Liver (tissue), 9 donors: ENCODE measurements around the gene TARS2. TPM values are rescaled to one million over a fixed set of nuclear protein-coding genes. Genes with fewer than 3 reads are reported as not detected.

ENCODE experiments used
- DNase-seq: peaks from one replicate; pipeline ENCODE4 v3.0.0-alpha.2; 2017; ENCODE audit warnings: low spot score
- H3K27ac ChIP-seq, 2 donors: one replicate each; pipeline ENCODE4 v1.7.0; 2013; ENCODE audit warnings: inconsistent platforms in 2 of 2, low read length in 2 of 2, control low read depth in 1 of 2, low read depth in 1 of 2, mild to moderate bottlenecking in 1 of 2
- H3K27me3 ChIP-seq, 4 donors: one replicate each; pipeline versions ENCODE4 v1.6.1 to v1.7.0; 2013; ENCODE audit warnings: low read length in 3 of 4, inconsistent platforms in 1 of 4, mild to moderate bottlenecking in 1 of 4, moderate library complexity in 1 of 4; ENCODE audit not compliant: control insufficient read depth in 4 of 4, insufficient read depth in 4 of 4
- H3K36me3 ChIP-seq, 4 donors: one replicate each; pipeline versions ENCODE4 v1.6.1 to v1.7.0; 2013; ENCODE audit warnings: low read length in 3 of 4, mild to moderate bottlenecking in 3 of 4, low read depth in 1 of 4, moderate library complexity in 1 of 4; ENCODE audit not compliant: control insufficient read depth in 4 of 4, insufficient read depth in 3 of 4
- H3K4me1 ChIP-seq, 4 donors: one replicate each; pipeline versions ENCODE4 v1.6.1 to v1.7.0; 2013; ENCODE audit warnings: low read length in 3 of 4, mild to moderate bottlenecking in 3 of 4, moderate library complexity in 1 of 4; ENCODE audit not compliant: control insufficient read depth in 4 of 4, insufficient read depth in 4 of 4
- H3K4me3 ChIP-seq, 3 donors: one replicate each; pipeline versions ENCODE4 v1.6.1 to v1.7.0; 2013; ENCODE audit warnings: low read length in 3 of 3, control low read depth in 1 of 3, low read depth in 1 of 3, mild to moderate bottlenecking in 1 of 3
- H3K9ac ChIP-seq, 2 donors: one replicate each; pipeline ENCODE4 v1.7.0; 2013; ENCODE audit warnings: low read length in 2 of 2, mild to moderate bottlenecking in 2 of 2, moderate library complexity in 2 of 2, control low read depth in 1 of 2, low read depth in 1 of 2
- H3K9me3 ChIP-seq, 4 donors: one replicate each; pipeline versions ENCODE4 v1.6.1 to v1.7.0; 2013; ENCODE audit warnings: low read length in 3 of 4; ENCODE audit not compliant: control insufficient read depth in 4 of 4
- EGR1 ChIP-seq, 2 donors: IDR thresholded peaks; 2 replicates each; pipeline ENCODE4 v1.6.1; 2016 to 2018; ENCODE audit warnings: antibody characterized with exemption in 2 of 2, low read depth in 2 of 2
- GABPA ChIP-seq, 2 donors: IDR thresholded peaks in 1 of 2; conservative IDR thresholded peaks in 1 of 2; 2 replicates each; pipeline ENCODE4 v1.6.1; 2016; ENCODE audit warnings: antibody characterized with exemption in 2 of 2, mild to moderate bottlenecking in 1 of 2, moderate library complexity in 1 of 2
- NR2F2 ChIP-seq: IDR thresholded peaks from 2 replicates; pipeline ENCODE4 v1.6.1; 2016; ENCODE audit warnings: antibody characterized with exemption
- RAD21 ChIP-seq, 2 donors: IDR thresholded peaks; 2 replicates each; pipeline ENCODE4 v1.6.1; 2016; ENCODE audit warnings: antibody characterized with exemption in 2 of 2, mild to moderate bottlenecking in 2 of 2
- RXRA ChIP-seq, 2 donors: IDR thresholded peaks; 2 replicates each; pipeline ENCODE4 v1.6.1; 2017 to 2018; ENCODE audit warnings: antibody characterized with exemption in 2 of 2, mild to moderate bottlenecking in 1 of 2
- SP1 ChIP-seq: IDR thresholded peaks from 2 replicates; pipeline ENCODE4 v1.6.1; 2018; ENCODE audit warnings: antibody characterized with exemption, mild to moderate bottlenecking
- WGBS: extraction: QIAGEN DNeasy Blood & Tissue Kit; methylation state at CpG from one replicate; pipeline ENCODE4 v1.1.7; 2013; 5-methylcytosine and 5-hydroxymethylcytosine counted together
- polyA plus RNA-seq, 2 donors: library from polyadenylated mRNA; stranded (reverse) in 1 of 2; unstranded in 1 of 2; fragments of 200-250 nt in 1 of 2; fragments of >200 nt in 1 of 2; fragmentation: Nextera tagmentation in 1 of 2; extraction: Ambion mirVana in 1 of 2; gene quantifications; one replicate each; pipeline versions ENCODE4 v1.2.1 to v1.2.3, GENCODE V29; 2013 to 2015
- total RNA-seq, 2 donors: library from RNA; depleted of rRNA; stranded (reverse); fragments of >200 nt; gene quantifications; one replicate each; pipeline ENCODE4 v1.2.3, GENCODE V29; 2014
- TF ChIP-seq, protein P1 (sequence below): IDR thresholded peaks from 2 replicates; pipeline ENCODE4 v1.6.1; 2016; ENCODE audit warnings: antibody characterized with exemption, mild to moderate bottlenecking
- TF ChIP-seq, protein P2 (sequence below): IDR thresholded peaks from 2 replicates; pipeline ENCODE4 v1.6.1; 2016; ENCODE audit warnings: antibody characterized with exemption
- TF ChIP-seq, protein P3 (sequence below): fragments of 150-350 bp; IDR thresholded peaks from 2 replicates; pipeline ENCODE4 v1.5.1; 2017; ENCODE audit warnings: improper control_type of control experiment, low read depth, low read length; ENCODE audit not compliant: missing input control
- TF ChIP-seq, protein P4 (sequence below): IDR thresholded peaks from 2 replicates; pipeline ENCODE4 v1.6.1; 2016; ENCODE audit warnings: antibody characterized with exemption
- donor health status: healthy.
- donor health status: healthy.
- donor health status: healthy.
- donor health status: healthy.
- donor health status: healthy.

Gene TARS2
- total and polyA plus RNA-seq, 4 donors, result 10.9 to 20.8 (median 18.6) TPM

DNA sequence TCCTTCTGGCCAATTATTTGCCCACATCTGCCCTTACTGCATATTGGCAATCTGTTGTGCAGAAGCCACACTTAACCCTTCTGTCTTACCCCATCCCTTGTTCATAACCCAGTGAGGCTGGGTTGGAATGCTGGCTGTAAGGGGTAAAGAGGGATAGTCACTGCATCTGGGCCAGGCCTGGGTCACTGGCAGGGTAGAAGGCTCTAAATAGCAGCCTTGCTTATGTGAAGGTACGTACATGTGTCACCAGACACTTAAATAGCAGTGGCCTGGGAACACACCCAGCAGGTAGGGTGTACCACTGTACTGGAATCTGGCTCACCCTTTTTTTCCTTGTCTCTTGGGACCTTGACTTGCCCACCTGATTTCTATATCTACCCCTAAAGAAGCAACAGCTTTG, 9.9 kb upstream of the TARS2 start:
- no peak for DNase-seq
- Histone ChIP-seq H3K4me3 (no peak overlapping the region), H3K27me3 (no peaks in the 10 kb centered on the region), H3K9me3 (no peaks in the 10 kb centered on the region), H3K36me3 (peaks cover 0 to 3% (median 0%) of the 10 kb centered on the region in 4 donors), H3K9ac (no peak overlapping the region), H3K4me1 (peaks cover 15 to 42% (median 36%) of the 10 kb centered on the region in 4 donors), H3K27ac (no peak overlapping the region)
- WGBS, result 78% methylated on average over 1 of the region's 1 CpG
- TF ChIP-seq, protein P1, sequence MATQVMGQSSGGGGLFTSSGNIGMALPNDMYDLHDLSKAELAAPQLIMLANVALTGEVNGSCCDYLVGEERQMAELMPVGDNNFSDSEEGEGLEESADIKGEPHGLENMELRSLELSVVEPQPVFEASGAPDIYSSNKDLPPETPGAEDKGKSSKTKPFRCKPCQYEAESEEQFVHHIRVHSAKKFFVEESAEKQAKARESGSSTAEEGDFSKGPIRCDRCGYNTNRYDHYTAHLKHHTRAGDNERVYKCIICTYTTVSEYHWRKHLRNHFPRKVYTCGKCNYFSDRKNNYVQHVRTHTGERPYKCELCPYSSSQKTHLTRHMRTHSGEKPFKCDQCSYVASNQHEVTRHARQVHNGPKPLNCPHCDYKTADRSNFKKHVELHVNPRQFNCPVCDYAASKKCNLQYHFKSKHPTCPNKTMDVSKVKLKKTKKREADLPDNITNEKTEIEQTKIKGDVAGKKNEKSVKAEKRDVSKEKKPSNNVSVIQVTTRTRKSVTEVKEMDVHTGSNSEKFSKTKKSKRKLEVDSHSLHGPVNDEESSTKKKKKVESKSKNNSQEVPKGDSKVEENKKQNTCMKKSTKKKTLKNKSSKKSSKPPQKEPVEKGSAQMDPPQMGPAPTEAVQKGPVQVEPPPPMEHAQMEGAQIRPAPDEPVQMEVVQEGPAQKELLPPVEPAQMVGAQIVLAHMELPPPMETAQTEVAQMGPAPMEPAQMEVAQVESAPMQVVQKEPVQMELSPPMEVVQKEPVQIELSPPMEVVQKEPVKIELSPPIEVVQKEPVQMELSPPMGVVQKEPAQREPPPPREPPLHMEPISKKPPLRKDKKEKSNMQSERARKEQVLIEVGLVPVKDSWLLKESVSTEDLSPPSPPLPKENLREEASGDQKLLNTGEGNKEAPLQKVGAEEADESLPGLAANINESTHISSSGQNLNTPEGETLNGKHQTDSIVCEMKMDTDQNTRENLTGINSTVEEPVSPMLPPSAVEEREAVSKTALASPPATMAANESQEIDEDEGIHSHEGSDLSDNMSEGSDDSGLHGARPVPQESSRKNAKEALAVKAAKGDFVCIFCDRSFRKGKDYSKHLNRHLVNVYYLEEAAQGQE, result no peak
- TF ChIP-seq, protein P2, sequence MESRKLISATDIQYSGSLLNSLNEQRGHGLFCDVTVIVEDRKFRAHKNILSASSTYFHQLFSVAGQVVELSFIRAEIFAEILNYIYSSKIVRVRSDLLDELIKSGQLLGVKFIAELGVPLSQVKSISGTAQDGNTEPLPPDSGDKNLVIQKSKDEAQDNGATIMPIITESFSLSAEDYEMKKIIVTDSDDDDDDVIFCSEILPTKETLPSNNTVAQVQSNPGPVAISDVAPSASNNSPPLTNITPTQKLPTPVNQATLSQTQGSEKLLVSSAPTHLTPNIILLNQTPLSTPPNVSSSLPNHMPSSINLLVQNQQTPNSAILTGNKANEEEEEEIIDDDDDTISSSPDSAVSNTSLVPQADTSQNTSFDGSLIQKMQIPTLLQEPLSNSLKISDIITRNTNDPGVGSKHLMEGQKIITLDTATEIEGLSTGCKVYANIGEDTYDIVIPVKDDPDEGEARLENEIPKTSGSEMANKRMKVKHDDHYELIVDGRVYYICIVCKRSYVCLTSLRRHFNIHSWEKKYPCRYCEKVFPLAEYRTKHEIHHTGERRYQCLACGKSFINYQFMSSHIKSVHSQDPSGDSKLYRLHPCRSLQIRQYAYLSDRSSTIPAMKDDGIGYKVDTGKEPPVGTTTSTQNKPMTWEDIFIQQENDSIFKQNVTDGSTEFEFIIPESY, result no peak
- TF ChIP-seq, protein P3, sequence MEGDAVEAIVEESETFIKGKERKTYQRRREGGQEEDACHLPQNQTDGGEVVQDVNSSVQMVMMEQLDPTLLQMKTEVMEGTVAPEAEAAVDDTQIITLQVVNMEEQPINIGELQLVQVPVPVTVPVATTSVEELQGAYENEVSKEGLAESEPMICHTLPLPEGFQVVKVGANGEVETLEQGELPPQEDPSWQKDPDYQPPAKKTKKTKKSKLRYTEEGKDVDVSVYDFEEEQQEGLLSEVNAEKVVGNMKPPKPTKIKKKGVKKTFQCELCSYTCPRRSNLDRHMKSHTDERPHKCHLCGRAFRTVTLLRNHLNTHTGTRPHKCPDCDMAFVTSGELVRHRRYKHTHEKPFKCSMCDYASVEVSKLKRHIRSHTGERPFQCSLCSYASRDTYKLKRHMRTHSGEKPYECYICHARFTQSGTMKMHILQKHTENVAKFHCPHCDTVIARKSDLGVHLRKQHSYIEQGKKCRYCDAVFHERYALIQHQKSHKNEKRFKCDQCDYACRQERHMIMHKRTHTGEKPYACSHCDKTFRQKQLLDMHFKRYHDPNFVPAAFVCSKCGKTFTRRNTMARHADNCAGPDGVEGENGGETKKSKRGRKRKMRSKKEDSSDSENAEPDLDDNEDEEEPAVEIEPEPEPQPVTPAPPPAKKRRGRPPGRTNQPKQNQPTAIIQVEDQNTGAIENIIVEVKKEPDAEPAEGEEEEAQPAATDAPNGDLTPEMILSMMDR, result no peak
- TF ChIP-seq SP1 (no peak), EGR1 (IDR thresholded peaks at IDR 0.05; ENCODE audit: low read depth in 2 of 2) (no peak), GABPA (IDR thresholded peaks at IDR 0.05 in 1 of 2, conservative IDR thresholded peaks at IDR 0.05 in 1 of 2) (no peak)
- TF ChIP-seq, protein P4, sequence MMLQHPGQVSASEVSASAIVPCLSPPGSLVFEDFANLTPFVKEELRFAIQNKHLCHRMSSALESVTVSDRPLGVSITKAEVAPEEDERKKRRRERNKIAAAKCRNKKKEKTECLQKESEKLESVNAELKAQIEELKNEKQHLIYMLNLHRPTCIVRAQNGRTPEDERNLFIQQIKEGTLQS, result no peak

DNA sequence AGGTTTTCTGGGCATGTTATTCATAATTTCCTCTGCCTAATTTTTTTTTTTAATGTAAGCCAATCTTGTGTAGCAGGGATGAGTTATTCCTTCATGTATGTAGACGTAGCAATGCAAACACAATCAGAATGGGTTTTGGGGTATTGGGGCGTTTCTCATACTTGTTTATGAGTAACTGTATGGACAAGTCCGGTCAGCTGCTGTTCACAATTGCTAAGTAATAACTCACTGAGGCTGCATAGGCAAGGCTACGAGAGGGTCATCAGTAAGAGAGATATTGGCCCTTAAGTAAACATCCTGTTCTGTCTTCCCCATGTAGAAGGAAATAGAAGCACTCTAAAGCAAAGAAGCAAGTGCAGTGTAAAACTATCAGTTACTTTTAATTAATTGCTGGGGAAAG, 9.5 kb upstream of the TARS2 start:
- TF ChIP-seq RAD21 (IDR thresholded peaks at IDR 0.05), result no peak
- TF ChIP-seq RXRA (IDR thresholded peaks at IDR 0.05), result peak in 1 of 2 donors; percentile 23
- TF ChIP-seq NR2F2, result peak; percentile 76
- Histone ChIP-seq H3K9me3 (no peaks in the 10 kb centered on the region), H3K36me3 (no peaks in the 10 kb centered on the region), H3K4me3 (no peak overlapping the region), H3K4me1 (peaks cover 11 to 39% (median 35%) of the 10 kb centered on the region in 4 donors), H3K9ac (no peak overlapping the region), H3K27me3 (no peaks in the 10 kb centered on the region), H3K27ac (no peak overlapping the region)
- WGBS, result 70% methylated on average over 4 of the region's 4 CpGs
- DNase-seq, result no peak
